NOMO-1 treated with dmso at 0.1 percent for 144 hours (cell line): ENCODE data around the gene WDR37.

Experiments used
- DNase-seq: peaks from one replicate; lab custom pipeline; 2025; ENCODE audit not compliant: unreplicated experiment; lab: John Stamatoyannopoulos, UW

The WDR37 gene

DNA sequence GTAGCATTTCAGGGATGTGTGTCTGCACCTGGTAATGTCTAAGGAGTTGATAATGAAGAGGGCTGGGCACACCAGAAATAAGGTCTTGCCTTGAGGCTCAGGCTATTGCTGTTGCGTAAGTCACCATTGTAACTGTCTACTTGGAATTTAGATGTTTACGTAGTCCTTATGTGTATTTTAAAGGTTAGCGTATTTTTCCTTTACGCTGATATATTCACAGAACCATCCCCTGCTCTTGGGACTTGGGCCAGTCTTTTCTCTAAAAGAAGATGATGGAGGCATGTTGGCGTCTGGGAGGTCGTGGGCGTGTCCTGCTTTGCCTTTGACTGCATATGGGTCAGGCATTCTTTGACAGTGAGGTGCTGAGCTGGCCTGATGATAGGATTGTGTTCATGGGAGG lies 14.7 kb downstream of the WDR37 start:
- DNase-seq: no peak

DNA sequence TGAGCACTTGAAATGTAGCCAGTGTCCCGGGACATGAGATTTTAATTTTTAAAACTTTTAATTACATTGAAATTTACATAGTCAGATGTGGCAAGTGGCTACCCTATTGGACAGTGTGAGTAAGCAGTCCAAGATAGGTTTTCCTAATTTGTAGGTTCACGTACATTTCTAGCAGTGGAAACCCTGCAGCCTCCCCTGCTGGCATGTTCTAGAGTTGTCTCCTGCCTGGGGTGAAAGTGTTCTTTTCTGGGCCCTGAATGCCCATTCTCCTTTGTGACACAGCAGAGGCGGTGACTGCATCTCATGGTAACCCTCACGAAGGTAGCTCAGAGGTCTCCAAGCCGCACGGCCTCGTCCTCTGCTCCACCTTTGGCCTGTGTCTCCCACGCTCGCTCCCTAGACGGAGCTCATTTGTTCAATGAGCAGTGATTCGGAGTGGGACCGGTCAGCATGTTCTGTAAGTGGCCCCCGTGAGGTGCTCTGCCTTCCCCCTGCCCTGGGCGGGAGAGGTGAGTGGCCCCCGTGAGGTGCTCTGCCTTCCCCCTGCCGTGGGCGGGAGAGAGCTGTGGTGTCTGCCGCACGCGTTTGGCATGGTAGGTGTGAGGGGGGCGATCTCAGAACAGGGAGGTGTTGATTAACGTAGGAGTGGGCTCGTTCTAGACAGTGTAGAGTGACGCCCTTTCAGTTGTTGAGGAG lies 18.0 kb downstream of the WDR37 start:
- DNase-seq: no peak

DNA sequence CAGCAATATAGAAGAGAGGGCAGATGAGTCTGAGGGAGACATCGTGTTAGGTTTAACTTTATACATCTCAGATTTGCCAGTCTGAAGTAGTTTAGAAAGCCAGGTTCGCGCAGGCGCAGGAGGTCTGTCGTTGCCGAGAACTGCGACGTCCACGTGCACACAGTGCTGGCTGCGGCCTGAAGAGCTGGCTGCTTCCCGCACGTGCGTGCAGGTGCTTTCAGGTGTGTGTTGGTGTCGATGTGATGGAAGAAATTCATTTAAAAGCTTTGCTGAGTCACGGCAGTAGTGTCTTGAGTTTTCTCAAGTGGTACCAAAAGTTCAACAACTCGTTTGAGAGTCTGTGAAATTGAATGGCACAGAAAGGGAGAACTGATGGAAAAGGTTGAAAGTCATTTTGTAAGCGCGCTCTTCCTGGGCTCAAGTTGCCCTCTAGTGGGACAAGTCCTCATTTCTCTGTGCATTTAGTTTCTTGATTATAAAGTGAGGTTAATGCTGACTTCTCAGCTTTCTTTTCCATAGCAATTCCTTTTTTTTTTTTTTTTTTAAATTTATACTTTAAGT lies 18.6 kb downstream of the WDR37 start:
- DNase-seq: no peak

DNA sequence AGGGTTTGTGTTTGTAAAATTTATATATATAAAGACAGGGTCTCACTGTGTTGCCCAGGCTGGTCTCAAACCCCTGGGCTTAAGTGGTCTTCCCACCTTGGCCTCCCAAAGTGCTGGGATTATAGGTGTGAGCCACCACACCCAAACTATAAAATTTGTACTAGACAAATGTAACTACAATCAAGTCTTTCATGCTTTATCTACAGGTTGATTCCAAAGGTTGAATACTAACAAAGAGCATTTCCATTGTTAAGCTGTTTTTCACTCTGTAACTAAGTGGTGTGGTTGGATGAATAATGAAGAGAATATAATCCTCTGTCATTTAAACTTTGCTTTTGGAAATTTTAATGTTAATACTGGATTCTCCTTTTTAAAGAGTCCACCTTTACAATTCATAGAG lies 22.5 kb downstream of the WDR37 start:
- no peak for DNase-seq

DNA sequence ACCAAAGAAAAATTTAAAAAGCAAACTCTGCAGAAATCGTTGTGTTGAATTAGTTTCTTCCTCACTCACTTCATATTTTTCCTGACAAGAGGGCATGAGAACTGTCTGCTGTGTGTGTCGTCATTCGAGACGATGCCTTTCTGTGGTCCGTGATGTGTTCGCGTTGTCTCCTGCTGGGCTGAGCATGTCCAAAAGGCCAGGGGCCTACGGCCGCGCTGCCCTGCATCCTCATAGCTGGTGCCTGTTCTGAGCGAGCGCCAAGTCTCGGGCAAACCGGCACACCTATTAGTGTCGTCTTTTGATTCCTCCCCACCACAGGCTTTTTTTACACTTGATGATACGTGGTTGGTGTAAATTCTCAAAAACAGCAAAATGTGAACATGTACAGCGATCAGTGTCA lies 27.4 kb downstream of the WDR37 start:
- DNase-seq: no peak

DNA sequence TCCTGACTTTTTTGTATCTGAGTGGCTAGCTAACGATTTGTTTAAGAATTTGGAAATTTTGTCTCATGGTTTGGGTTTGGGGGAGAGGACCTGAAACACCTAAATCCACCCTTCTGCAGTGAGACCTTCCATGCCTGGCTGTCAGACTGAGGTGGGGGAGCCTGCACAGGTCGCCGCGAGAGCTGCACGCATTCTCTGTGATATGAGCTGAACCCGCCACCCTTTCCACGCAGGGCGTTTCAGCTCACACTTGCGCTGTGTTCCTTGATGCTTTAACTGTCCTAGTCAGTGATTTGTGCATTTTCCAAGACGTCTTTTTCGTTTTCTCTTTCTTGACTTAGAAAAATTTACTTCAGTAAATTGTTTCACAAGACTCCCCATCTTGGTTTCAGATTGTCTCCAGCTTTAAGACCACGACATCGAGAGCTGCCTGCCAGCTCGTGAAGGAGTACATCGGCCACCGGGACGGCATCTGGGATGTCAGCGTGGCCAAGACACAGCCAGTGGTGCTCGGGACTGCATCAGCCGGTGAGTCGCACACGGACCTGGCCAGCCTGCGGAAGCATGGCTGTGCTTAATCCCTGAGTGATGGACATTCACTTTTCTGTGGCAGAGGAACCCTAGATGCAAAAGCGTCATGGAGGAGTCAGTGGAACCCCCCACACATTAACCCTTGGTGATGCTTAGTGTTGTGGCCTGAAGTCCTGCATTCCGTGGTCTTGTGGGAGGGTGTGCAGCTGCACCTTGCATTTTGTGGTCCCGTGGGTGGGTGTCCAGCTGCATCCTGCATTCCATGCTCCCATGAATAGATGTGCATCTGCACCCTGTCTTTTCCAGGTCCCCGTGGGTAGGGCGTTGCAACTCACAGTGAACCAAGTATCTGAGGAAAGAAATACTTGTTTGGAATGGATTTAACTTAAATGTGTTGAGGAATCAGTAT lies 28.1 kb downstream of the WDR37 start:
- no peak for DNase-seq

DNA sequence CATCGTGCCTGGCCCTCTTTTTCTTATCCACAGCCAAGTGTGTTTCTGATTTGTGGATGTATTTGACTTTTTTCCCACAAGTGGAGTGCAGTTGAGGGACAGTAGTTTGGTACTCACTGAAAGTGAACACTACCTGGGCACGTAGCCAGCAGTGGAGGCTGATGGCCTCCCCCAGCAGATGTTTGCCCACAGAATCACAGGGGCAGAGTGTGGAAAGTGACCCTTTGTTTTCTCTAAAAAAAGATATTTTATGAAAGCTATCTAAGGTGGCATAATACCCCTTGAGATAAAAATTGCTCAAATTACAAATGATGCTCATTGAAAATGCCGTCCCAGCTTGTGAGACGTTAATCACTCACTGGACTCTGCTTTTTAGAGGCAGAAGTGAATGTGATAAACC lies 29.1 kb downstream of the WDR37 start:
- no peak for DNase-seq

DNA sequence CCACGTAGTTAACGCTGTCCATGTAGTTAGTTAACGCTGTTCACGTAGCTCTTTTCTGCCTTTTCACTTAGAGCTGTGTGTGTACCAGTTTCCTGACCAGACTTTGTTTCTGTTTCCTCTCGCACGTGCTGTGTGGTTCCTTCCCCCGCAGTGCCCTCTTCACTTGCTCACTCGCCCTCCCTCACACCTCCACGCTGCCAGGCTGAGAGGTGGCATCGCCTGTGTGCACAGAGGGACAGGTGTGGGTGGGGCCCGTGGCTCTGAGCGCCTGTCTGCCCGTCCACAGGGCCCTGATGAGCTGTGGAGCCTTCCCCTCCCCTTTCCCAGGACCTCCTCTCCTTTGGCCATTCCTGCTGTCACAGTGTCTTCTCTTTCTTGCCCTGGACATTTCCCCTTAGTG lies 30.6 kb downstream of the WDR37 start:
- DNase-seq: no peak

DNA sequence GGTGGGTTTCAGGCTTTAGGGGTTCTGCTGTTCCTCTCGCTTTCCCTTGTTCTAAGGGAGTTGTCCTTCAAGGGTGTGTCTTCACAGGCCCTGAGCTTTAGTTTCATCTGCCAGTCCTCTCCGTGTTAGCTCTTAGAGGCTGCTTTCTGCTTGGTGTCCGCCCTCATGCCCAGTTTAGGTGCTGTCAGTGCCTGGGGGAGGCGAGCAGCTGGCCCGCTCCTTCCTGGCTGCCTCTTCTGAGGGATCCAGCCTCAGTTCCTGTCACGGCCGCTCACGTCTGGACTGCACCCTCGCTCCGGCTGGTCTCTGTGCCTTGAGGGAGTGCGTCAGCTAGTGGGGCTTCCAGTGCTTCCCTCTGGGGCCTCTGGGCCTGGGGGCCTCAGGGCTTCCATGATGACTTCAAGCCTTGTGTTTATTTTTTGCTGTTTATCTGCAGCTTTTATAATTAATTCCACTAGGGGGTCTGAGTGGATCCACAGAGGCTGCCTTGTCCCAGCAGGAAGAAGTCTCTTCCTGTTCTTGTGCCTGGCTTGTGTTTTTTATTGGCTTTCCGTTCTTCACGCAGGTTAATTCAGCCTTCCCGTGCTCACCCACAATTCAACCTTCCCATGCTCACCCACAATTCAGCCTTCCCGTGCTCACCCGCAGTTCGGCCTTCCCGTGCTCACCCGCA lies 33.0 kb downstream of the WDR37 start:
- DNase-seq: no peak

DNA sequence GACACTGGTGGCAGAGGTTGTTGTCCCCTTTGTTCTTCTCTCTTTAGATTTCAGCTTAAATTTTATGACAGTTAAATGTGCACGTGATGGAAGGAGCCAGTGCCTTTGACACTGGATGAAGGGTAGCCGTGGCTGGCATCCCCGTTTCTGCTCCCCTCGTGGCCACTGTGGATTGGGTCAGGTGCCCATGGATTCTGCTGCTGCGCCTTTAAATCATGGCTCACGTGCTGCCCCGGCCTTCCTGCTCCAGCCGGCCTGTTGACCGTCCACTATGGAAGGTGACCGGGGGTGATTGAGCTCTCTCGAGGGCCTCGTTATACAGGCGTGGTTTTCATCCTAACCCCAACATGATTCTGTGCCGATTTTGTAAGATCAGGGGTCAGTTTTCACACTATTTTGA lies 34.5 kb downstream of the WDR37 start:
- no peak for DNase-seq

DNA sequence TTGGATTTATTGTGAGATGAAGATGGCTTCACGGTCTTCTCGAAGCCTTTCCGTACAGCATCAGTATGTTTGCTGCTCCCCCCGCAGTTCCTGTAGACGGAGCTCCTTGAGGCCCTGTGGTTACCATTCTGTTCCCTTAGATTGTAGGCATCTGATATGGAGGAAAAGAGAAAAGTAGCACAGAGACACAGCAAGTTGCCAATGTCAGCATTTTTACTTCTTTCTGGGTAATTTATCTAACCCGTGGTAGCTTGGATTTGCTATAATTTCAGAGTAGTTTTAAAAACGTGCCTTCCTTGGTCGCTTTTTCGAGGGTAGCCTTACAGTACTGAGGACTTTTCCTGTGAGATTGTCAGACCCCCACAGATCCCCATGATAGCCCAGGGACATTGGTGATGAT lies 37.5 kb downstream of the WDR37 start:
- DNase-seq: no peak

DNA sequence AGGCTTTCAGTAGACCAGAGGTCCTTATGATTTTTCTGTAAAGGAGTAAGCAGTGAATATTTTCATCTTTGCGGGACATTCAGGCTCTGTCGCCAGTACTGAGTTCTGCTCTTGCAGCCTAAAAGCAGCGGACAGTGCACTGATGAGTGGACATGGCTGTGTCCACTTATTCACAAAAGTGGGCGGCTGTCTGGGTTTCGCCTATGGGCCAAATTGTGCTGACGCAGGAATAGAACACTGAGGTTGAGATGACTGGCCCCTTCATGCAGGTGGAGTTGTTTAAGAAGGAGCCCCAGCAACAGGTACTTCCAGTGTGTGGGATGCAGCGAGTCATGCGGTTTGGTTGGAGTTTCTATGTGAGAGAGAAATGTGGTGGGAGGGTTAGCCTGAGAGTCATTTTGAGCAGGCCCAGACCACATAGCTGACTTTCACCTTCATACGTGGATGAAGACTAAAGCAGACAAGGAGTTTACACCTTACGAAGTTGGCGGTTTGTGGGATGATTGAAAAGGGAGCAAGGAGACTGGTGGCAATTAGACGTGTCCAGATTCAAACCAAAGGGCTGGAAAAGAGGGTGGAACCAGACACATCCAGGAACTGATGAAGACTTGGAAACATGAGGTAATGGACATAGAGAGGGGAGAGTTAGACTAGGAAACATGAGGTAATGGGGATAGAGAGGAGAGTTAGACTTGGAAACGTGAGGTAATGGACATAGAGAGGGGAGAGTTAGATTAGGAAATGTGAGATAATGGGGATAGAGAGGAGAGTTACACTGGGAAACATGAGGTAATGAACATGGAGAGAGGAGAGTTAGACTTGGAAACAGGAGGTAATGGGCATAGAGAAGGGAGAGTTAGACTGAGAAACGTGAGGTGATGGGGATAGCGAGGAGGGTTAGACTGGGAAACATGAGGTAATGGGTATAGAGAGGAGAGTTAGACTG lies 38.2 kb downstream of the WDR37 start:
- no peak for DNase-seq

DNA sequence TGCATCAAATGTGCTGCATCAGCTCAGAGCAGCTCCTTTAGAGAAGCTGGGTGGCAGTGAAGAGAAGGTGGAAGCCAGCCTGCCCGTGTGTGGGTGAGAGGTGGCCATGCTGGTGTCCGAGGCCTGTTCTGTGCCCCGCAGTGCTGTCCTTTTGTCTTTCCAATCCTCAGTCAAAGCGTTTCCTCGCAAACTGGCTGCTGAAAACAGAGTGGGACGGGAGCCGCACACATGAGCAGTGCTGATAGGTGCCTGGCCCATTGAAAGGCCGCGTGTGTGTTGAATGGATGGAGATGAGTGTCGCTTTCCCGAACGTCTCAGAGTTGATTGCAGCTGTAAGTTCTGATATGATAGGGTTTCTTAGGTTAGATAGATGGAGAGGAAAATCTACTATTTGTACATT lies 39.3 kb downstream of the WDR37 start:
- DNase-seq: no peak

DNA sequence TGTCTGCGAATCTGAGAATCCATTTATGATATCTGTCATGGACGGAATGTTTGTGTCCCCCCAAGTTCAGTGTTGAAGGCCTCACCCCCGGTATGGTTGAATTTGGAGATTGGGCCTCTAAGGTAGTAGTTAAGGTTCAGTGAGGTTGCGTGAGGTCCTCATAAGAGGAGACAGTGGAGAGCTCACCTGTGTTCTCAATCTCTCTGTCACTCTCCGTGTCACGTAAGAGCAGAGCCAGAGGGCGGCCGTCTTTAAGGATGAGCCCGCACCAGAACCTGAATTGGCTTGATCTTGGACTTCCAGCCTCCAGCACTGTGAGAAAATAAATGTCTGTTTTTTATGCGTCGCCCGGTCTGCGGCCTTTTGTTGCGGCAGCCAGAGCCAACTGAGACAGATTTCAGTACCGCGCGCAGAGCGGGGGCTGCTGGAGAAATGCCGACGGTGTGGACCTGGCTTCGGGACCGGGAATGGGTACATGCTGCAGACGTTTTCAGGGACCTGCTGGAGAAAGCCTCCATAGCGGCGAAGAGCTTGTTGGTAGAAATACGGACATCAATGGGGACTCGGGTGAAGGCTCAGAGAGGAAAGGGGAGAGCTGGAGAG lies 40.2 kb downstream of the WDR37 start:
- no peak for DNase-seq

DNA sequence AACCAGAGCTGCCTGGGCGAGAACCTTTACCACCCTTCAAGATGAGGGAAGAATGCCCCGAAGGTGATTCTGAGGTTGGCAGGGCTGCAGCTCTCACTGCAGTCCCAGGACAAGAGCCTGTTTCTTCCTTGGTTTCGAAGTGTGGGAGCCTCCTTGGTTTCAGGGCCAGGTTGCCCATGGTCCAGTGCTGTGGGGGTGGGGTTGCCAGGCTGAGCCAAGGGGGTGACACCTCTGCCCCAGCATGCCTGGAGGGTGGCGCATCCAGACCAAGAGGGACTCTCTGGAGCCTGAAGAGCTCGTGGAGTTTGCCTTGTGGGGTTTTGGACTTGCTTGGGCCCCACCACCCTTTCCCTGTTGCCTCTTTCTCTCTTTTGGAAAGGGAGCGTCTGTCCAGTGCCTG lies 41.3 kb downstream of the WDR37 start:
- no peak for DNase-seq

DNA sequence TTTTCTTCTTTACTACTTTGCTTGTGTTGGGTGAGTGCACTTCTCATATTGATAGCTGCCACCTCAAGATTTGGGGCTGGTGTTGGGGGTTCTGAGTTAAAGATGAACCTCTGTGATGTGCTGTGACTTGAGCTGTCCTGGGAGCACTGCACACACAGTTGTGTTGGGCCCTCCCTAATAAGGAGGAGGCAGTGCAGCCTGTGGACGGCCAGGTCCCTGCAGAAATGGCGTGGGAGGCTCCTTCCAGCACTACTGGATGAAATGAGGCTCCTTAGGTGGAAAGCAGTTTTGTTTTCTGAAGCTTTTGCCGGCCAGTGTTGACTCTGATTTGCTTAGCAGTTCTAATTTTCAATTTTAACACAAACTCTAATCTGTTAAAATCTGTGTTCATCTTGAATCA lies 44.0 kb downstream of the WDR37 start:
- no peak for DNase-seq

DNA sequence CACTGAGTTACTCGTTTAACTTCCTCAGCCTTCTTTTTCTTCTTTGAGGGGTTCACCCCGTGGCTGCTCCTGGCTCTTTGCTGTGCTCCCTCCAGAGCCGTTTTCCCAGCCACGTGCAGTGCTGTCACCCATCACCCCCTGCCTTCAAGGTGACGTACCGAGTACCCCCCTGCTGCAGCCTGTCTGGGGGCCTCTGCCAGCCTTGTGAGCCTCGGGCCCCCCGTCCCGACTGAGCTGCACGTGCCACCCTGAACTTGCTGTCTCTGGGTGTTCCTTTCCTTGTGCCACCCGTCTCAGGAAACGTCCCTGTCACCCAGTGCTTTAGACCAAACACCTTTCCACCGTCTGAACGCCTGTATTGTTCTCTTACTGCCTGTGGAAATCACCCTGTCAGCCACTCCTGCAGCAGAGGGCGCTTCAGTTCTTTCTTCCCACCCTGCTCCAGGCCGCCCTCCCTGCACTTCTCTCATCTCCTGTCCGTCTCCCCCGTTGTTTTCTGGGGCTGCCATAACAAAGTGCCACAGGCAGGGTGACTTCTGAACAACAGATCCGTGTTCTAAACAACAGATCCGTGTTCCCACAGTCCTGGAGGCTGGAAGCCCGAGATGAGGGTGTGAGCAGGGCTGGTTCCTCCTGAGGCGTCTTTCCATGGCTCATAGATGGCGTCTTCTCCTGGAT lies 44.6 kb downstream of the WDR37 start:
- no peak for DNase-seq

DNA sequence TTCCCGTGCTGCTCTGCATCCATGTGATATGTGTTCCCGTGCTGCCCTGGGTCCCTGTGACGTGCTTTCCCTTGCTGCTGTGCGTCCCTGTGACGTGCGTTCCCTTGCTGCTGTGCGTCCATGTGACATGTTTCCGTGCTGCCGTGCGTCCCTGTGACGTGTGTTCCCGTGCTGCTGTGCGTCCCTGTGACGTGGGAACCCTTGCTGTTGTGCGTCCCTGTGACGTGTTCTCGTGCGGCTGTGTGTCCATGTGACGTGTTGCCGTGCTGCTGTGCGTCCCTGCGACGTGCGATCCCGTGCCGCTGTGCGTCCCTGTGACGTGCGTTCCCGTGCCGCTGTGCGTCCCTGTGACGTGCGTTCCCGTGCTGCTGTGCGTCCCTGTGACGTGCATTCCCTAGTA lies 45.8 kb downstream of the WDR37 start:
- DNase-seq: no peak

DNA sequence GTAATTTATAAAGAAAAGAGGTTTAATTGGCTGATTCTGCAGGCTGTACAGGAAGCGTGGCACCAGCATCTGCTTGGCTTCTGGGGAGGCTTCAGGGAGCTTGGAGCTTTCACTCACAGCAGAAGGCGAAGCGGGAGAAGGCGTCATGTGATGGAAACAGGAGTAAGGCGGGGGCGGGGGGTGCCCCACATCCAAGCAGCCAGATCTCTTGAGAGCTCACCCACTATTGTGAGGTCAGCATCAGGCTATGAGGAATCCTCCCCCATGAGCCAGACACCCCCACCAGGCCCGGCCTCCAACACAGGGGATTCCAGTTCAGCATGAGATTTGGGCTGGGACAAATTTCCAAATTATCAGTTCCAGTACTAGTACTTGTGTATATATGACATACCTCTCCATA lies 46.2 kb downstream of the WDR37 start:
- no peak for DNase-seq

DNA sequence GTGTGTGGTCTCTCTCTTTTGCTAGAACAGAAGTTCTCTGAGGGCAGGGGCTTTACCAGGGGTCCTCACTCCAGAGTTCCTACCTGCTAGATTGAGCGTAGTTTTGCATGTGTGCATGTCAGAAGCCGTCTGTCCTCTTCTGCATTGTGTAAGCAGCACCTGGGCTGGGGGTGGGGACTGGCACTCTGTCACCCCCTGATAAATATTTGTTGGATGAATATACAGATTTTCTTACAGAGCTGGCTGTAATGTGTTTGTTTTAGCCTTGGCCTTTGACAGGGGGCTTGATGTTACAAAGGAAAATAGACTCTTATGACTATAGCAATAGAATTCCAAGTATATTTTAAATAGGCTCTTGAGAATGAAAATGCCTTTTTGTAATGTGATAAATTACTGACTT lies 46.6 kb downstream of the WDR37 start:
- DNase-seq: no peak
